Progenitor cell of endocrine pancreas (in vitro differentiated cells): ENCODE results near the gene TIMM13. TPM values are rescaled to one million over a fixed set of nuclear protein-coding genes. Genes with fewer than 3 reads are reported as not detected.
"Not testable (repeated sequence)": the region's sequence is repeated elsewhere in the genome, so short reads cannot be mapped to it uniquely, and the experiment has no call there.

Experiments used
- DNase-seq: peaks from one replicate; pipeline ENCODE4 v3.0.0; 2021; ENCODE audit warnings: low spot score; ENCODE audit not compliant: unreplicated experiment
- H3K27ac Mint-ChIP-seq: 2 replicates; pipeline ENCODE4 v1.8.0; 2021; ENCODE audit warnings: mild to moderate bottlenecking, moderate library complexity, mixed read lengths
- H3K27me3 Mint-ChIP-seq: 2 replicates; pipeline ENCODE4 v1.8.0; 2021; ENCODE audit warnings: mixed read lengths
- H3K36me3 Mint-ChIP-seq: 2 replicates; pipeline ENCODE4 v1.8.0; 2022; ENCODE audit warnings: mixed read lengths; ENCODE audit not compliant: insufficient read depth
- H3K4me1 Mint-ChIP-seq: 2 replicates; pipeline ENCODE4 v1.8.0; 2021; ENCODE audit warnings: low read depth, mixed read lengths
- H3K4me3 Mint-ChIP-seq: 2 replicates; pipeline ENCODE4 v1.8.0; 2021; ENCODE audit warnings: low read depth, mild to moderate bottlenecking, moderate library complexity, mixed read lengths
- H3K9me3 Mint-ChIP-seq: 2 replicates; pipeline ENCODE4 v1.8.0; 2021; ENCODE audit warnings: low read depth, mixed read lengths
- total RNA-seq: library from RNA; stranded (reverse); gene quantifications from 2 replicates; pipeline ENCODE4 v1.2.1, GENCODE V29; 2021
- TF ChIP-seq, protein P1 (sequence below): fragments of 200-600 bp; sonication (generic); IDR thresholded peaks from one replicate; pipeline ENCODE4 v1.5.0; 2021; ENCODE audit warnings: antibody characterized with exemption, mild to moderate bottlenecking; ENCODE audit not compliant: unreplicated experiment

The TIMM13 gene
- total RNA-seq, 1 donor from 2014 or later: 110 TPM

DNA sequence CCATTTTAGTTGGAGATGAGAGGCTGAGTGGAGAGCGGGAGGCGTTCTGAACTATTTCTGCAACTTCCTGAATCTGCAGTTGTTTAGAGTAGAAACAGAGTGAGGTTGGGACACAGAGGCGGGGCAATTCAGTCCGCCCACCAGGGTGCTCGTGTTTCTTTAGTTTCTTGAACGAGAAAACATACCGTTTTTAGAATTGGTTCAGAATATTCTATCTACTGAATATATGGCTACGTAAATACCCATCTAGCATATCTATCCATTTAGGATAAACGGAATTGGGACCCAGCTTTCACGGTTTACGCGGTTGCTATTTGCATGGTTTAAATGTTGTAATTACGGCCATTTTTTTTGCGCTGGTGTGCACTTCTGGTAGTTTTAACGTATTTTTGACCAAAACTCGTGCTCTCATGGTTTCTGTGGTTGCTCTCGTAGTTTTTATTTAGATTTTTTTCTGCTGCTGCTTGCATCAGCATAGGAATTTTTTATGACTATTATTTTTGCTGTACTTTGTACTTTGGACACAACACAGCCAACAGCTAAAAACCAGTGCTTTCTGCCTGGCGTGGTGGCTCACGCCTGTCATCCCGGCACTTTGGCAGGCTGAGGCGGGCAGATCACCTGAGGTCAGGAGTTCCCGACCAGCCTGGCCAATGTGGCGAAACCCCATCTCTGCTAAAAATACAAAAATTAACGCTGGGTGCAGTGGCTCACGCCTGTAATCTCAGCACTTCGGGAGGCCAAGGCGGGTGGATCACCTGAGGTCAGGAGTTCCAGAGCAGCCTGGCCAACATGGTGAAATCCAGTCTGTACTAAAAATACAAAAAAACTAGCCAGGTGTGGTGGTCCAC is 32.7 kb downstream of the TIMM13 start:
- H3K4me1 Mint-ChIP-seq: no peaks in the 10 kb centered on the region
- no peaks in the 10 kb centered on the region for H3K9me3 Mint-ChIP-seq
- TF ChIP-seq, protein P1, sequence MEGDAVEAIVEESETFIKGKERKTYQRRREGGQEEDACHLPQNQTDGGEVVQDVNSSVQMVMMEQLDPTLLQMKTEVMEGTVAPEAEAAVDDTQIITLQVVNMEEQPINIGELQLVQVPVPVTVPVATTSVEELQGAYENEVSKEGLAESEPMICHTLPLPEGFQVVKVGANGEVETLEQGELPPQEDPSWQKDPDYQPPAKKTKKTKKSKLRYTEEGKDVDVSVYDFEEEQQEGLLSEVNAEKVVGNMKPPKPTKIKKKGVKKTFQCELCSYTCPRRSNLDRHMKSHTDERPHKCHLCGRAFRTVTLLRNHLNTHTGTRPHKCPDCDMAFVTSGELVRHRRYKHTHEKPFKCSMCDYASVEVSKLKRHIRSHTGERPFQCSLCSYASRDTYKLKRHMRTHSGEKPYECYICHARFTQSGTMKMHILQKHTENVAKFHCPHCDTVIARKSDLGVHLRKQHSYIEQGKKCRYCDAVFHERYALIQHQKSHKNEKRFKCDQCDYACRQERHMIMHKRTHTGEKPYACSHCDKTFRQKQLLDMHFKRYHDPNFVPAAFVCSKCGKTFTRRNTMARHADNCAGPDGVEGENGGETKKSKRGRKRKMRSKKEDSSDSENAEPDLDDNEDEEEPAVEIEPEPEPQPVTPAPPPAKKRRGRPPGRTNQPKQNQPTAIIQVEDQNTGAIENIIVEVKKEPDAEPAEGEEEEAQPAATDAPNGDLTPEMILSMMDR: no peak
- no peak overlapping the region for H3K27ac Mint-ChIP-seq
- no peaks in the 10 kb centered on the region for H3K36me3 Mint-ChIP-seq
- no peak overlapping the region for H3K4me3 Mint-ChIP-seq
- H3K27me3 Mint-ChIP-seq: peaks cover 9% of the 10 kb centered on the region
- no peak for DNase-seq

DNA sequence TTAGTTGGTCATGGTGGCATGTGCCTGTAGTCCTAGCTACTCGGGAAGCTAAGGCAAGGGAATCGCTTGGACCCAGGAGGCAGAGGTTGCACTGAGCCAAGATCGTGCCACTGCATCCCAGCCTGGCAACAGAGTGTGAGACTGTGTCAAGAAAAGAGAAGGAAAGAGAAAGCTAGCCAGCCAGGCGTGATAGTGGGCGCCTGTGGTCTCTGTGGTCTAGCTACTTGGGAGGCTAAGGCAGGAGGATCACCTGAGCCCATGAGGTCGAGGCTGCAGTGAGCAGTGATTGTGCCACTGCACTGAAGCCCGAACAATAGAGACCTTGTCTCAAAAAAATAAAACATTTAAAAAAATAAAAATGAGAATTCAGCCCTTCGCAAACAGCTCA is 33.3 kb downstream of the TIMM13 start:
- no peaks in the 10 kb centered on the region for H3K4me1 Mint-ChIP-seq
- H3K27ac Mint-ChIP-seq: no peak overlapping the region
- TF ChIP-seq, protein P1: no peak
- no peaks in the 10 kb centered on the region for H3K9me3 Mint-ChIP-seq
- H3K36me3 Mint-ChIP-seq: no peaks in the 10 kb centered on the region
- no peak overlapping the region for H3K4me3 Mint-ChIP-seq
- H3K27me3 Mint-ChIP-seq: peaks cover 11% of the 10 kb centered on the region
- DNase-seq: no peak

DNA sequence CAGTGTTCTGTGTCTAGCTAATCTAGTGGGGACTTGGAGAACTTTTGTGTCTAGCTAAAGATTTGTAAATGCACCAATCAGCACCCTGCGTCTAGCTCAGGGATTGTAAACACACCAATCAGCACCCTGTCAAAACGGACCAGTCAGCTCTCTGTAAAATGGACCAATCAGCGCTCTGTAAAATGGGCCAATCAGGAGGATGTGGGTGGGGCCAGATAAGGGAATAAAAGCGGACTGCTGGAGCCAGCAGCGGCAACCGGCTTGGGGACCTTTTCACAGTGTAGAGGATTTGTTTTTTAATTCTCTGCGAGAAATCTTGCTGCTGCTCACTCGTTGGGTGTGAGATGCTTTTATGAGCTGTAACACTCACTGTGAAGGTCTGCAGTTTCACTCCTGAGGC is 34.5 kb downstream of the TIMM13 start:
- not testable (repeated sequence) for H3K36me3 Mint-ChIP-seq, H3K4me1 Mint-ChIP-seq, H3K27ac Mint-ChIP-seq, DNase-seq, H3K9me3 Mint-ChIP-seq, H3K4me3 Mint-ChIP-seq
- peaks cover 13% of the 10 kb centered on the region for H3K27me3 Mint-ChIP-seq

DNA sequence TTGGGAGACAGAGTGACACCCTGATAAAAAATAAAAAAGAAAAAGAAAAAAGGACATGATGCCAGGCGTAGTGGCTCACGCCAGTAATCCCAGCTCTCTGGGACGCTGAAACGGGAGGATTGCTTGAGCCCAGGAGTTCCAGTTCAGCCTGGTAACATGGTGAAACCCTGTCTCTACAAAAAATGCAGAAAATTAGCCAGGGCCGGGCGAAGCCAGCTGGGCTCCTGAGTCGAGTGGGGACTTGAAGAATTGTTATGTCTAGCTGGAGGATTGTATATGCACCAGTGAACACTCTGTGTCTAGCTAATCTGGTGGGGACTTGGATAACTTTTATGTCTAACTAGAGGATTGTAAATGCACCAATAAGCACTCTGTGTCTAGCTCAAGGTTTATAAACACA is 35.0 kb downstream of the TIMM13 start:
- no peaks in the 10 kb centered on the region for H3K9me3 Mint-ChIP-seq
- no peaks in the 10 kb centered on the region for H3K4me1 Mint-ChIP-seq
- no peak for DNase-seq
- peaks cover 18% of the 10 kb centered on the region for H3K27me3 Mint-ChIP-seq
- H3K27ac Mint-ChIP-seq: no peak overlapping the region
- TF ChIP-seq, protein P1: no peak
- no peaks in the 10 kb centered on the region for H3K36me3 Mint-ChIP-seq
- no peak overlapping the region for H3K4me3 Mint-ChIP-seq

DNA sequence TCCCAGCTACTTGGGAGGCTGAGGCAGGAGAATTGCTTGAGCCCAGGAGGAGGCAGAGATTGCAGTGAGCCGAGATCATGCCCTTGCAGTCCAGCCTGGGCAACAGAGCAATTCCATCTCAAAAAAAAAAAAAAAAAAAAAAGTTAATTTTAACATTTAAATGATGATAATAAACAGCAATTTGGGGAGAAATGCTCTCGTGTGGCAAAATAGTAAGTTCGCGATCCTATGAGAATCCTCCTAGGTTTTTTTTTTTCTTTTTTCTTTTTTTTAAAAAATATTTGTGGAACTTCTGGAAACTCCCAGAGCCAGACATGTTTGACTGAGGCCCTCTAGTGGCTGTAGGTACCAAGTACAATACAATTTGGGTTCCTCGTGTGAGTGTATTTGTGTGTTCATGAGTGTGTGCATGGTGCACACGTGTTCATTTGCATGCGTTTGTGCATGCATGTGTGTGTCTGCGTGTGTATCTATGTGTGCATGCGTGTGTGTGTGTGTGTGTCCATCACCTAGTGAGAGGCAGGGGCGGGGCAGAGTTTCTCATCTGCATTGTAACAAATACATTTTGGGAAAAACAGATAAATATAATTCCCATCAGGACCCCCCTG is 36.2 kb downstream of the TIMM13 start:
- peaks cover 23% of the 10 kb centered on the region for H3K27me3 Mint-ChIP-seq
- no peak overlapping the region for H3K4me3 Mint-ChIP-seq
- no peak overlapping the region for H3K27ac Mint-ChIP-seq
- H3K9me3 Mint-ChIP-seq: no peaks in the 10 kb centered on the region
- TF ChIP-seq, protein P1: peak; percentile 83
- no peaks in the 10 kb centered on the region for H3K4me1 Mint-ChIP-seq
- DNase-seq: no peak
- no peaks in the 10 kb centered on the region for H3K36me3 Mint-ChIP-seq
